Middle frontal gyrus (tissue), 1 donor: Measurements from ENCODE around the gene ARHGAP33.
"Not testable (repeated sequence)": the region's sequence is repeated elsewhere in the genome, so short reads cannot be mapped to it uniquely, and the experiment has no call there.

Source experiments
- DNase-seq: peaks from one replicate; pipeline ENCODE4 v3.0.0-alpha.2; 2015; ENCODE audit warnings: low spot score; ENCODE audit errors: extremely low spot score

Gene ARHGAP33

DNA sequence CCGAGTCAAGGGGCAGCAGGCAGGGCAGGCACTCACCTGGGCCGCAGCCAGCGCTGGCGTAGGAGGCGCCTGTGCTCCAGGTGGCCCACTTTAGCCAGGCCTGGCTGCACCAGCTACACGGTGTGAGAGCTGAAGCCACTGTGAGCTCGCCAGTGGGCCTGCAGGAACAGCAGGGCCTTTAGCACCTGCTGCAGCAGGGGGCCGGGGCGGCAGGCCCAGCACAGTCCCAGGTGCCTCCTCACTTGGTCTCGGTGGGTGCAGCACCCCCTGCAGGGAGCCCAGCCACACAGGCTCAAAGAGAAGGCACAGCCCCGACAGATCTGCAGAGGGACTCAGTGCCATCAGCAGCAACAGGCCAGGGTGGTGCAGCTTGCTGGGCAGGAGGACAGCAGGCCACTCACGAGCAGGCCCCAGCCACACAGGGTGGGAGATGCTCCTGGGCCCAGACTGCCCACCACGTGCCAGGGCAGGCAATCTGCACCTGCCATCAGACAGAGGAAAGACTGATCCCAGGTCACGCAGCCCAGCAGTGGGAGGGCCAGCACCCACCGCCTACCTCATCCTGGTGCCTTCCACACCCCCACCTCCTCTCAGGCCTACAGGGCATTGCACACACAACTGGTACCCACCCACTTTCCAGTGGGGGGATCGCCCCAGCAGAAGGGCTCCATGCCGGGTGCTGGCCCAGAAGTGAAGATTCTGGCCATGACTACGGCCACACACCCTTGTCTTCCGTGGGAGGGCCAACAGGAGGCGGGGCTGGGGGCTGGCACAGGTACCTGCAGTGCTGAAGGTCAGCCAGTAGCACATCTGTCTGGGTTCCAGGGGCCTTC lies 15.8 kb downstream of the ARHGAP33 start:
- no peak for DNase-seq

- DNase-seq, result no peak
Observed at GRCh38 chr19:35791814-35792279, 16.5 kb downstream of the ARHGAP33 start.

DNA sequence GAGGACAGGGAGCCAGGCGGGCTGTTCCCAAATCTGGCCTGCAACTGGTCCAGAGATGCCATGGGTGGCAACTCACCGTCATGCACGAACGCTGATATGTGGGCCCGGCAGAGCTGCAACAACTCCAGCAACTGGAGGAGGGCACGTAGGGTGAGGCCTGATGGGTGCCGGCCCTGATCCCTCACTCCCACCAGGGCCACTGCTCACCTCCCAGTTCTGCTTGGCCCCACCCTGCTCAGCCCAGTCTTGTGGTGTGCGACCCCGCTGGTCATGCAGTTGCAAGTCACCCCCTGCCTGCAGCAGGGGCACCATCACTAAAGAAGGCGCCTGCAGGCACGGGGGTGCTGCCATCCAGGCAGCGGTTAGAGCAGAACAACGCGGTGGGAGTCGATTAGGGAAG lies 16.9 kb downstream of the ARHGAP33 start:
- DNase-seq, result no peak

GRCh38 chr19:35792888-35793287 lies 17.5 kb downstream of the ARHGAP33 start:
- DNase-seq, result no peak

DNA sequence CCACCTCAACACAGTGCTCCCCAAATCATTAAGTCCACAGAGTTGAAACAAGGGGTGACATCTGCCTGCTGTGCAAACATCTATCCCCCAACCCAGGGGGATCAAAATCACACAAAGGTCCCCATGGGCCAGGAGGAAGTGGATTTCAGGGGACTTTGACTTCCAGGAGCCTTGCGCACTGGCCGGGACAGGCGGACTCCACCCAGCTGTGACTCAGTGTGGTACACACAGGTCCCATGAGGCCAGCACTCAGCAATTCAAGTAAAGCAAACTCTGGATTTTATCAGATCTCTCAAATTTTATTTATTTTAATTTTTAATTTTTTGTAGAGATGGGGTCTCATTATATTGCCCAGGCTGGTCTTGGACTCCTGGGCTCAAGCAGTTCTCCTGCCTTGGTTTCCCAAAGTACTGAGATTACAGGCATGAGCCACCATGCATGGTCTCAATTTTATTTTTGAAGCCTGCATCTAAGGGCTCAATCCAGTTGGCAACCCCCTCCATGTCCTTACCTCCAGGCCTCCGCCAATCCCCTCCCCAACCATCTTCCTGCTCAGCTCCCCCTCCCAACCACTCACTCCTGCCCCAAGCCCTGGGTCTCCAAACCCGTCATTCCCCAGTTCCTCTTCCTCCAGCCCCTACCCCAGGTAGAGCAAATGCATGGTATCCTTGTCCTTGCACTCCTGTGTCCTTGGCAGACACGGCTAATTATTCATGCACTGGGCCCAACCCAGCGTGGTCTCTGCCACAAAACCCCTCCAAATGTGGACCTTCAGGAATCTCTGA lies 18.2 kb downstream of the ARHGAP33 start:
- DNase-seq, result no peak

DNA sequence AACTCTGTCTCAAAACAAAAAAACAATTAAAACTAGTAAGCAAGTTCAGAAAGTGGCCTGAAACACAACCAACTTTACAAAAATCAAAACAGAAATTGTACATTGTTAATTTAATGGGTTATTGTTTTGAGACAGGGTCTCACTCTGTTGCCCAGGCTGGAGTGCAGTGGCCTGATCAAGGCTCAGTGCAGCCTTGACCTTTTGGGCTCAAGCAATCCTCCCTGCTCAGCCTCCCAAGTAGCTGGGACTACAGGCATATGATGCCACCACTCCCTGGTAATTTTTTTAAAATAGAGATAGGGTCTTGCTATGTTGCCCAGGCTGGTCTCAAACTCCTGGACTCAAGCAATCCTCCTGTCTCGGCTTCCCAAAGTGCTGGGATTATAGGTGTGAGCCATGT lies 20.2 kb downstream of the ARHGAP33 start:
- not testable (repeated sequence) for DNase-seq

DNA sequence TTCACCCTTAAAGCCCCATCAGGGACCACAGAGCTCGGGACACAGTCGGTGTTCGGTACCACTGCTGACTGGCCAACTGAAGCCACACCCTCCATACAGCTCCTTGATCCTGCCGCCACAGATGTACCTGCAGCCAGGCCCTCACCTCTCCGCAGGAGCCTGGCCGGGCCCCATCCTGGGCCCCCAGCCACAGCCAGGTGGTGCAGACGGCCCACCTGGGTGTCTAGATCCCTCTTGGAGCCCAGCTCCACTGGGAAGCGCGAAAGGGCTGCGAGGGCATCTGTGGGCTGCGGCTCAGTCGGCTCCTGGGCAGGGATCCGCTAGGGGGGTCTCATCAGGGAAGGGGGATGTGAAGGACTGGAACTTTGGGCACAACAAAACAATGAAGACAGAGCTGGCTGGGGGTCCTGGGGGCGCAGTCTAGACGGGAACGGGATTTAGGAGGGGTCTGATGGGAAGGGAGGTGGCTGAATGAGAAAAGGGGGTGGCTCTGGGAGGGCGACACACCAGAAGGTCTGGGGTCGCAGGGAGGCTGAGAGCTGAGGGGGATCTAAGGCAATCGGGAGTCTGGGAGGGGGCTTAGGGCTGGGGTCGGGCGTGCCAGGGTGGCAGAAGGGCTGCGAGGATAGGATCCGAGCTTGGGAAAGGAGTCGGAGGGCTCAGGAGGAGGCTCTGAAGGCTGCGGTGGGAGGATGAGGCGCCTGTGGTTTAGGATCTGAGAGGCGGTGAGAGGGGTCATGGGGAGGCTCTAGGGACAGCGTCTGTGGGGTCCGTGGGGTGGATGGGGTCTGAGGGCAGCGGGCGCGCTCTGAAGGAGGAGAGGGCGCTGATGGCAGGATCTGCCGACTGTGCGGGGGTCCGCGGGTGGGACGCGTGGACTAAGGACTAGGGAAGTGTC lies 21.5 kb downstream of the ARHGAP33 start:
- DNase-seq, result no peak

DNA sequence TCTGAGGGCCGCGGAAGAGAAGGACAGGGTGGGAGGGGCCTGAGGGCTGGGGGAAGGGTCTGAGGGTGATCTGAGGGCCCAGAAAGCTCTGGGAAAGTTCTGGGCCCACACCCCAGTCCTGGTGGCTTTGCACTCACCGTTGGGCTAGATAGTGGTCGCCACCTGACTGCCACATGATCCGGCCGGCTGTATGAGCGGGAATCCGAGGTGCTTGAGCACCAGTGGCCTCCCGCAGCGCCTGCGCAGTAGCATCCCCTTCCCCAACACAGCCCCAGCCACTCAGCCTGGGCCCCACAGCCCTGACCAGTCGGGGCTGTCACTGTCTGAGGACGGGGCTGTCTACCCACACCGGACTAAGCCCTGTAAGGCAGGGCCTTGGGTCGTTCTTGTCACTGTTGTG lies 22.3 kb downstream of the ARHGAP33 start:
- DNase-seq, result no peak

DNA sequence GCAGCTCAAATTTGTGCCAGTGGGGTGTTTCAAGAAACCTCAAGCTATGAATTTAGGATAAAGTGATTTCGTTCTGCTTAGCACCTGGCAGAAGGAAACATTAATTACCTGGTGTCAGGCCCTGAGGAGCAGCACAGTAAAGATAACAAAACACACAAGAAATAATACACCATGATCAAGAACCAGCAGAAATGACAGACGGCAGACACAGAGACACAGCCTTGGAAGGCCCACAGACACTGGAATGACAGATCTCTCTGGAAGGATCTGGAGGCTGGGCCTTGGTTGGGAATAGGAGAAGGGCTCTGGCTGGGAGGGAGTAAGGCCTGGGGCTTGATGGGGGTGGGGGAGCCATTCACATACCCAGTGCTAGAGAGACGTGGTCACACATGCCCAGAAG lies 26.5 kb downstream of the ARHGAP33 start:
- DNase-seq, result no peak

DNA sequence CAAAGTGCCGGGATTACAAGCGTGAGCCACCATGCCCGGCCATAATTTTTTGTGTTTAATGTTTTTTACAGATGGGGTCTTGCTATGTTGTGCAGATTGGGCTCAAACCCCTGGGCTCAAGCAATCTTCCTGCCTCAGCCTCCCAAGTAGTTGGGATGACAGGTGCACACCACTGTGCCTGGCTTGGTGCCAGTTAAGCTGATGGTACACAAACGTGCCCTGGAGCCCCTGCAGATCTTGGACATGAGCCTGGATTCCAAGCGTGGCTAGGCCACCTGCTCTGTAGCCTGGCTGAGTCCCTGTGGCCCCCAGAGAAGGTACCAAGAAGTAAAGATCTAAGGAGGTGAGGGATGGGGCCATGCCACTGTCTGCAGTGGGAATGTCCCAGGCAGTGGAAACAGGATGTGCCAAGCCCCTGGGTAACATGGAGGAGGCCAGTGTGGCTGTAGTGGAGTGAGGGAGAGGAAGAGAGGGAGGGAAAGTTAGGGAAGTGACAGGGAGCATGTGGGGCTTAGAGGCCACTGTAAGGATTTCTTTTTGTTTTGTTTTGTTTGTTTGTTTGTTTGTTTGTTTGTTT lies 30.2 kb downstream of the ARHGAP33 start:
- DNase-seq, result no peak

DNA sequence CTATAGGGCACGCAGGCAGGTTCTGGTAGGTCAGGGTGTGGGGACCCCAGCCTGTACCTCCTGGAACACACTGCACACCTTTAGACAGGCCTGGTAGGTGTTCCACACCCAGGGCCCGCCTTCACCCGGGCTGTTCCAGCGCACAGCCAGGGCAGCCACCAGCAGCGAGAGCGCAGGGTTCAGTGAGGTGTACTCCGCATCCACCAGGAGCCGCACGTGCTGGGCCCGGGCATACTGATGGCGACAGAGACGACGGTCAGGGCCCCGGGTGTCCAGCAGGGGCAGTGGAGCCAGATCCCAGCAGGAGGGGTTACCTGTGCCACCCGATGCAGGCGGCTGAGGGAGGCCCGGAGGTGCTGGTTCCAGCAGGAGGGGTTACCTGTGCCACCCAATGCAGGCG lies 31.2 kb downstream of the ARHGAP33 start:
- DNase-seq, result no peak

- DNase-seq, result no peak
Observed at GRCh38 chr19:35807633-35808032, 32.3 kb downstream of the ARHGAP33 start.

DNA sequence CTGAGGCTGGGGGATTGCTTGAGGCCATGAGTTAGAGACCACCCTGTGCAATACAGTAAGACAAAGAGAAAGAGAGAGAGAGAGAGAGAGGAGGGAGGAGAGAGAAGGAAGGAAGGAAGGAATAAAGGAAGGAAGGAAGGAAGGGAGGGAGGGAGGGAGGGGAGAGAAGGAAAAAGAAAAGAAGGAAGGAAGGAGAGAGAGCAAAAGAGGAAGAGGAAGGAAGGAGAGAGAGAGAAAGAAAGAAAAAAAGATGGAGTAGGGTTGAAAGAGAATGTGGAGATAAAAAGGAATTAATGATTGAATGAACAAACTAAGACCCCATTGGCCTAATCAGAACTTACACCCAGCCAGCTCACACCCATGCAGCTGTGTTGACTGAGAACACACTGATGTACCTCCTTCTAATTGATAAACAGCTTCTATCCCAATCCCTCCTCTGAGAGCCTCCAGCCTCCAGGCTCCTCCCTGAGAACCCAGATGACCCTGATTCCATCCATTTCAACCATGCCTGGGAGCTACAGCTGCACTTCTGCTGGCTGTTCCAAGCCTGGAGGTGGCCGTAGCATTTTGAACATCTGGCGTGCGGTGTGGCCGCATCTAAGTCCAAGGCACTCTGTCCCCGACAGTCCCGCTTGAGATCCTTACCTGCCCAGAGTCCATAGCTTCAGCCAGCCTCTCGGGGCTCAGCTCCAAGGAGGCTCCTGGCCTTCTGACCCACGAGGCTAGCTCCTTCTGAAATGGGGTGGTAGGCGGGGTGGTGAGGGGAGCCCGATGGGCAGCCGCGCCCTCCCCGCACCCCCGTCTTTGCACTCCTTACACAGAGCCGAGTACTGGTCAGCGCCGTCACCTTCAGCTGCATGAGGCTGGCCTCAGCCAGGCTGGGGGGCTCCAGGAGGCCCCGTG lies 36.2 kb downstream of the ARHGAP33 start:
- no peak for DNase-seq

GRCh38 chr19:35812220-35813042 lies 37.1 kb downstream of the ARHGAP33 start, which contains the start of gene PRODH2:
TSS of gene PRODH2 (minus strand) at chr19:35812845. CDS start at chr19:35812805, 40 bp downstream.
- no peak for DNase-seq

DNA sequence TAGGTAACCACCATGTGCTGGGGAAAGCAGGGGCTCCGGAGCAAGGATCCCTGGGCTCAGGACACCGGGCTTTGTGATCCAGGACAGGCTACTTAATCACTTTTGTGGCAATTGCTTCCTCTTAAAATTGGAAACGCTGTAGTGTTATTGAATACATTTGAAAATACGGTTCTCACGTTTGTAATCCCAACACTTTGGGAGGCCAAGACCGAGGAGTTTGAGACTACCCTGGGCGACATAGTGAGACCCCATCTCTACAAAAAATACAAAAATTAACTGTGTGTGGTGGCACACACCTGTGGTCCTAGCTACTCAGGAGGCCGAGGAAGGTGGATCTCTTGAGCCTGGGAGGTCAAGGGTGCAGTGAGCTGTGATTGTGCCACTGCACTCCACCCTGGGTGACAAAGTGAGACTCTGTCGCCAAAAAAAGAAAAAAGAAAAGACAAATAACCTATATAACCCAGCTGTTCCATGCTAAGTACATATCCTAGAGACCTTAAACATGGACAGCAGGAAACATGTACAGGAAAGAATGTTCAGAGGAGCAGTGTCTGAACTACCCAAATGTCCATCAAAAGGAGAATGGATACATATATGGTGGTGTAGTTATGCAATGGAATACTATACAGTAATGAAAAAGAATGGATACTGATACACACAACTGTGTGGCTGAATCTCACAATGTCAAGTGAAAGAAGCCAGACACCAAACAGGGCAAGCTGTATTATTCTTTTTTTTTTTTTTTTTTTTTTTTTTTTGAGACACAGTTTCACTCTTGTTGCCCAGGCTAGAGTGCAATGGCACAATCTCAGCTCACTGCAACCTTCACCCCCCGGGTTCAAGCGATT lies 37.9 kb downstream of the ARHGAP33 start:
- no peak for DNase-seq

- no peak for DNase-seq
Observed at GRCh38 chr19:35816262-35816661, 40.9 kb downstream of the ARHGAP33 start.

- no peak for DNase-seq
Observed at GRCh38 chr19:35816846-35817245, 41.5 kb downstream of the ARHGAP33 start.

GRCh38 chr19:35818445-35818844 lies 43.1 kb downstream of the ARHGAP33 start:
- no peak for DNase-seq
